ENCODE results near the gene UBTF.

The UBTF gene

GRCh38 chr17:44188576-44189403, 30.7 kb downstream of the UBTF start:
- peak overlapping the region; percentile 92 to 98 for H3K4me3 ChIP-seq (ENCODE audit: low read depth in 1 of 2, low read length in 1 of 2)
- H3K4me1 ChIP-seq (ENCODE audit: control insufficient read depth in 1 of 2, insufficient read depth in 1 of 2, low read depth in 1 of 2, low read length in 1 of 2) = peaks cover 37 to 45% of the 10 kb centered on the region in 2 experiments
- H3K9me3 ChIP-seq = no peaks in the 10 kb centered on the region
- H3K27me3 ChIP-seq = no peaks in the 10 kb centered on the region
- peaks cover 49% of the 10 kb centered on the region for H3K36me3 ChIP-seq
- H3K27ac ChIP-seq = peak overlapping the region; percentile 98
- TF ChIP-seq CTCF (IDR thresholded peaks at IDR 0.05) = no peak

GRCh38 chr17:44187131-44187899, 32.2 kb downstream of the UBTF start:
- Histone ChIP-seq H3K27ac (peak overlapping the region; percentile 98), H3K36me3 (peaks cover 40% of the 10 kb centered on the region), H3K27me3 (no peaks in the 10 kb centered on the region), H3K4me3 (ENCODE audit: low read depth in 1 of 2, low read length in 1 of 2) (peak overlapping the region; percentile 92 to 98), H3K9me3 (no peaks in the 10 kb centered on the region), H3K4me1 (ENCODE audit: control insufficient read depth in 1 of 2, insufficient read depth in 1 of 2, low read depth in 1 of 2, low read length in 1 of 2) (peaks cover 37 to 44% of the 10 kb centered on the region in 2 experiments)
- no peak for TF ChIP-seq CTCF (IDR thresholded peaks at IDR 0.05)

GRCh38 chr17:44186307-44187130, 33.0 kb downstream of the UBTF start, which contains the start of gene TMUB2:
Gene TMUB2, plus strand, starts transcription at chr17:44186972. Its CDS starts 737 bp downstream, at chr17:44187709.
- Histone ChIP-seq H3K4me1 (ENCODE audit: control insufficient read depth in 1 of 2, insufficient read depth in 1 of 2, low read depth in 1 of 2, low read length in 1 of 2) (peaks cover 37 to 40% of the 10 kb centered on the region in 2 experiments), H3K9me3 (no peaks in the 10 kb centered on the region), H3K27ac (peak within 1 kb of the TSS; percentile 98), H3K27me3 (no peaks in the 10 kb centered on the region), H3K36me3 (peaks cover 40% of the 10 kb centered on the region), H3K4me3 (ENCODE audit: low read depth in 1 of 2, low read length in 1 of 2) (peak within 1 kb of the TSS; percentile 92 to 98)
- TF ChIP-seq CTCF (IDR thresholded peaks at IDR 0.05) = peak; percentile 52

- no peak for TF ChIP-seq CTCF (IDR thresholded peaks at IDR 0.05)
- no peak overlapping the region for H3K4me3 ChIP-seq (ENCODE audit: low read depth in 1 of 2, low read length in 1 of 2)
- H3K27me3 ChIP-seq = no peaks in the 10 kb centered on the region
- peaks cover 21% of the 10 kb centered on the region for H3K36me3 ChIP-seq
- peaks cover 37 to 40% of the 10 kb centered on the region in 2 experiments for H3K4me1 ChIP-seq (ENCODE audit: control insufficient read depth in 1 of 2, insufficient read depth in 1 of 2, low read depth in 1 of 2, low read length in 1 of 2)
- H3K9me3 ChIP-seq = no peaks in the 10 kb centered on the region
- no peak overlapping the region for H3K27ac ChIP-seq
Measured at GRCh38 chr17:44184212-44184810, 35.2 kb downstream of the UBTF start.

GRCh38 chr17:44183024-44183423, 36.5 kb downstream of the UBTF start:
- peaks cover 28% of the 10 kb centered on the region for H3K36me3 ChIP-seq
- H3K27me3 ChIP-seq = no peaks in the 10 kb centered on the region
- peaks cover 24 to 27% of the 10 kb centered on the region in 2 experiments for H3K4me1 ChIP-seq (ENCODE audit: control insufficient read depth in 1 of 2, insufficient read depth in 1 of 2, low read depth in 1 of 2, low read length in 1 of 2)
- H3K4me3 ChIP-seq (ENCODE audit: low read depth in 1 of 2, low read length in 1 of 2) = no peak overlapping the region
- TF ChIP-seq CTCF (IDR thresholded peaks at IDR 0.05) = no peak
- no peaks in the 10 kb centered on the region for H3K9me3 ChIP-seq
- no peak overlapping the region for H3K27ac ChIP-seq
